Stimulated activated CD4-positive, alpha-beta T cell treated with anti-CD3 and anti-CD28 coated beads, Interleukin-1b, Interleukin-23, amount 100 ng/mL, for 4 hours (primary cell): ENCODE results near the gene CDK2AP2.
"Not testable (repeated sequence)": the region's sequence is repeated elsewhere in the genome, so short reads cannot be mapped to it uniquely, and the experiment has no call there.

Experiments
- DNase-seq, 2 donors: peaks; one replicate each; pipeline ENCODE4 v3.0.0-alpha.2; 2020; ENCODE audit warnings: low read depth in 2 of 2

CDK2AP2 gene

GRCh38 chr11:67507864-67508485 is at the start of gene CDK2AP2:
Gene CDK2AP2, minus strand, starts transcription at chr11:67508162. Its CDS starts 80 bp downstream, at chr11:67508082.
- DNase-seq: peak; percentile 93 to 97

GRCh38 chr11:67556244-67556643 is 48.3 kb upstream of the CDK2AP2 start:
- no peak for DNase-seq

GRCh38 chr11:67551697-67552096 is 43.7 kb upstream of the CDK2AP2 start:
- DNase-seq: not testable (repeated sequence)

- no peak for DNase-seq
These were observed 43.2 kb upstream of the CDK2AP2 start for GRCh38 chr11:67551127-67551526.

GRCh38 chr11:67548555-67549110 is 40.7 kb upstream of the CDK2AP2 start:
- DNase-seq: no peak

- not testable (repeated sequence) for DNase-seq
These were observed 40.1 kb upstream of the CDK2AP2 start for GRCh38 chr11:67548112-67548511.

GRCh38 chr11:67545280-67545679 is 37.3 kb upstream of the CDK2AP2 start:
- DNase-seq: no peak

- DNase-seq: no peak
These were observed 36.8 kb upstream of the CDK2AP2 start for GRCh38 chr11:67544616-67545242.

GRCh38 chr11:67543585-67543984 is 35.6 kb upstream of the CDK2AP2 start:
- DNase-seq: no peak

GRCh38 chr11:67542971-67543370 is 35.0 kb upstream of the CDK2AP2 start:
- DNase-seq: no peak

- no peak for DNase-seq
These were observed 34.2 kb upstream of the CDK2AP2 start for GRCh38 chr11:67542169-67542568.

GRCh38 chr11:67541198-67541597 is 33.2 kb upstream of the CDK2AP2 start:
- DNase-seq: no peak

GRCh38 chr11:67539550-67539949 is 31.6 kb upstream of the CDK2AP2 start:
- no peak for DNase-seq

GRCh38 chr11:67538823-67539505 is 31.0 kb upstream of the CDK2AP2 start:
- no peak for DNase-seq

GRCh38 chr11:67538306-67538705 is 30.3 kb upstream of the CDK2AP2 start:
- no peak for DNase-seq

GRCh38 chr11:67535561-67535960 is 27.6 kb upstream of the CDK2AP2 start:
- no peak for DNase-seq

GRCh38 chr11:67534070-67534679 is 26.2 kb upstream of the CDK2AP2 start:
- DNase-seq: no peak

- DNase-seq: no peak
These were observed 24.9 kb upstream of the CDK2AP2 start for GRCh38 chr11:67532889-67533288.

- DNase-seq: no peak
These were observed 22.3 kb upstream of the CDK2AP2 start for GRCh38 chr11:67530282-67530592.

- DNase-seq: no peak
These were observed 20.4 kb upstream of the CDK2AP2 start for GRCh38 chr11:67528376-67528775.

- no peak for DNase-seq
These were observed 17.5 kb upstream of the CDK2AP2 start for GRCh38 chr11:67525275-67525976.

GRCh38 chr11:67524480-67524808 is 16.5 kb upstream of the CDK2AP2 start:
- DNase-seq: no peak
